WTC11 (cell line): ENCODE data around the gene LAMA2. TPM values are rescaled to one million over a fixed set of nuclear protein-coding genes. Genes with fewer than 3 reads are reported as not detected.

ENCODE experiments used
- ATAC-seq: fragments of 200-7000 bp; cut with Tn5 transposase; 2 replicates; pipeline ENCODE4 v1.10.0; 2021; ENCODE audit warnings: mild to moderate bottlenecking, moderate library complexity
- CTCF ChIA-PET: fragments of 300-600 bp; sonication (Branson Sonifier 250); formaldehyde crosslinking; loops from one replicate; lab custom pipeline; 2021; ENCODE audit warnings: antibody characterized with exemption; lab: Charles Lee
- POLR2A ChIA-PET: fragments of 350-600 bp; sonication (Branson Sonifier 250); formaldehyde crosslinking; loops from one replicate; lab custom pipeline; 2021; ENCODE audit warnings: antibody characterized with exemption; lab: Charles Lee
- DNase-seq: peaks from one replicate; pipeline ENCODE4 v3.0.0; 2021; ENCODE audit warnings: low spot score
- H3K27ac Mint-ChIP-seq: 2 replicates; pipeline ENCODE4 v1.8.0; 2021; ENCODE audit warnings: mixed read lengths
- H3K27me3 Mint-ChIP-seq: 2 replicates; pipeline ENCODE4 v1.8.0; 2021; ENCODE audit warnings: low read depth, mild to moderate bottlenecking, moderate library complexity, mixed read lengths
- H3K36me3 Mint-ChIP-seq: 2 replicates; pipeline ENCODE4 v1.8.0; 2021; ENCODE audit warnings: mixed read lengths
- H3K4me1 Mint-ChIP-seq: 2 replicates; pipeline ENCODE4 v1.8.0; 2022; ENCODE audit warnings: mixed read lengths
- H3K4me3 Mint-ChIP-seq: 2 replicates; pipeline ENCODE4 v1.8.0; 2021; ENCODE audit warnings: mild to moderate bottlenecking, moderate library complexity, mixed read lengths
- H3K9me3 Mint-ChIP-seq: 2 replicates; pipeline ENCODE4 v1.8.0; 2021; ENCODE audit warnings: mixed read lengths
- CBFB ChIP-seq: sonication (generic); formaldehyde crosslinking; IDR thresholded peaks from 2 replicates; pipeline ENCODE4 v1.8.1; 2022; ENCODE audit warnings: mild to moderate bottlenecking, low read depth, missing genetic modification reagents
- CREM ChIP-seq: sonication (generic); formaldehyde crosslinking; IDR thresholded peaks from 2 replicates; pipeline ENCODE4 v1.8.1; 2022; ENCODE audit warnings: mild to moderate bottlenecking, missing genetic modification reagents, moderate library complexity
- ELF4 ChIP-seq: sonication (generic); formaldehyde crosslinking; IDR thresholded peaks from 2 replicates; pipeline ENCODE4 v1.8.1; 2022; ENCODE audit warnings: low read depth, mild to moderate bottlenecking, moderate library complexity, missing genetic modification reagents
- EMX1 ChIP-seq: fragments of 250-450 bp; sonication (Bioruptor Pico); IDR thresholded peaks from 2 replicates; pipeline ENCODE4 v1.8.0; 2021; ENCODE audit warnings: mild to moderate bottlenecking
- FOXJ3 ChIP-seq: sonication (generic); formaldehyde crosslinking; IDR thresholded peaks from 2 replicates; pipeline ENCODE4 v1.9.0; 2021; ENCODE audit warnings: missing genetic modification reagents, mild to moderate bottlenecking, borderline replicate concordance
- MXD4 ChIP-seq: fragments of 250-450 bp; sonication (Bioruptor Pico); IDR thresholded peaks from 2 replicates; pipeline ENCODE4 v1.8.0; 2021; ENCODE audit warnings: mild to moderate bottlenecking, moderate library complexity, borderline replicate concordance
- RORB ChIP-seq: fragments of 250-450 bp; sonication (Bioruptor Pico); IDR thresholded peaks from 2 replicates; pipeline ENCODE4 v1.9.0; 2021; ENCODE audit warnings: mild to moderate bottlenecking
- SOX15 ChIP-seq: fragments of 250-450 bp; sonication (Bioruptor Pico); IDR thresholded peaks from 2 replicates; pipeline ENCODE4 v1.9.0; 2021; ENCODE audit warnings: mild to moderate bottlenecking
- TEAD1 ChIP-seq: sonication (generic); formaldehyde crosslinking; IDR thresholded peaks from 2 replicates; pipeline ENCODE4 v1.8.0; 2022; ENCODE audit warnings: mild to moderate bottlenecking, missing genetic modification reagents
- ZNF121 ChIP-seq: sonication (generic); formaldehyde crosslinking; IDR thresholded peaks from 2 replicates; pipeline ENCODE4 v1.8.0; 2023; ENCODE audit warnings: missing genetic modification reagents
- ZNF232 ChIP-seq: sonication (generic); formaldehyde crosslinking; IDR thresholded peaks from 2 replicates; pipeline ENCODE4 v1.8.0; 2022; ENCODE audit warnings: mild to moderate bottlenecking, missing genetic modification reagents
- ZNF263 ChIP-seq: sonication (generic); formaldehyde crosslinking; IDR thresholded peaks from 2 replicates; pipeline ENCODE4 v1.8.1; 2022; ENCODE audit warnings: low read depth, mild to moderate bottlenecking, moderate library complexity, missing genetic modification reagents
- total RNA-seq: library from RNA; stranded (reverse); gene quantifications from 3 replicates; pipeline ENCODE4 v1.2.3, GENCODE V29; 2021
- TF ChIP-seq, protein P1 (sequence below): sonication (generic); formaldehyde crosslinking; IDR thresholded peaks from 2 replicates; pipeline ENCODE4 v1.8.0; 2023; ENCODE audit warnings: missing genetic modification reagents, mild to moderate bottlenecking, borderline replicate concordance
- TF ChIP-seq, protein P2 (sequence below): sonication (generic); formaldehyde crosslinking; IDR thresholded peaks from 2 replicates; pipeline ENCODE4 v1.8.0; 2022; ENCODE audit warnings: missing genetic modification reagents
- TF ChIP-seq, protein P3 (sequence below): sonication (generic); formaldehyde crosslinking; IDR thresholded peaks from 2 replicates; pipeline ENCODE4 v1.8.1; 2023; ENCODE audit warnings: mild to moderate bottlenecking, missing genetic modification reagents, borderline replicate concordance
- TF ChIP-seq, protein P4 (sequence below): sonication (generic); formaldehyde crosslinking; IDR thresholded peaks from 2 replicates; pipeline ENCODE4 v1.8.1; 2023; ENCODE audit warnings: mild to moderate bottlenecking, moderate library complexity, missing genetic modification reagents
- TF ChIP-seq, protein P5 (sequence below): sonication (generic); formaldehyde crosslinking; IDR thresholded peaks from 2 replicates; pipeline ENCODE4 v1.8.0; 2023; ENCODE audit warnings: missing genetic modification reagents
- TF ChIP-seq, protein P6 (sequence below): sonication (generic); formaldehyde crosslinking; conservative IDR thresholded peaks from 2 replicates; pipeline ENCODE4 v1.8.1; 2022; ENCODE audit warnings: mild to moderate bottlenecking, missing genetic modification reagents

Gene LAMA2
- total RNA-seq, 1 experiment from 2014 or later: 6.6 TPM

DNA sequence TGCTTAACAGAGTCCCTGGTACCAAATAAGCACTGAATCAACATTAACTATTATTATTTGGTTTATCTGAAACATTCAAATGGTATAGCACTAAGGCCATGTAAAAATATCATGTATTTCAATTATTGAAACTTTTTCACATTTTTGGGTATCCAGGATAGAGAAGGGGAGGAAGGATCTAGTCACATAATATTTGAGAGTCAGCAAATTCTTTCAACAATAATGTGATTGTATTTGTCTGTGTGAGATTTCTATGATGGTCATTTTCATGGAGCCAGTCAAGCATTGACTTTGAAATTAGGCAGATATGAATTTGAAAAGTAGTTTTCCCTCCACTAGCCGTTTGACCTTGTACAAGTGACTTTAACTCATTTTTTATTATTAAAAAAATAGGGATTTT lies 67.9 kb downstream of the LAMA2 start (continued):
- TF ChIP-seq, protein P1, sequence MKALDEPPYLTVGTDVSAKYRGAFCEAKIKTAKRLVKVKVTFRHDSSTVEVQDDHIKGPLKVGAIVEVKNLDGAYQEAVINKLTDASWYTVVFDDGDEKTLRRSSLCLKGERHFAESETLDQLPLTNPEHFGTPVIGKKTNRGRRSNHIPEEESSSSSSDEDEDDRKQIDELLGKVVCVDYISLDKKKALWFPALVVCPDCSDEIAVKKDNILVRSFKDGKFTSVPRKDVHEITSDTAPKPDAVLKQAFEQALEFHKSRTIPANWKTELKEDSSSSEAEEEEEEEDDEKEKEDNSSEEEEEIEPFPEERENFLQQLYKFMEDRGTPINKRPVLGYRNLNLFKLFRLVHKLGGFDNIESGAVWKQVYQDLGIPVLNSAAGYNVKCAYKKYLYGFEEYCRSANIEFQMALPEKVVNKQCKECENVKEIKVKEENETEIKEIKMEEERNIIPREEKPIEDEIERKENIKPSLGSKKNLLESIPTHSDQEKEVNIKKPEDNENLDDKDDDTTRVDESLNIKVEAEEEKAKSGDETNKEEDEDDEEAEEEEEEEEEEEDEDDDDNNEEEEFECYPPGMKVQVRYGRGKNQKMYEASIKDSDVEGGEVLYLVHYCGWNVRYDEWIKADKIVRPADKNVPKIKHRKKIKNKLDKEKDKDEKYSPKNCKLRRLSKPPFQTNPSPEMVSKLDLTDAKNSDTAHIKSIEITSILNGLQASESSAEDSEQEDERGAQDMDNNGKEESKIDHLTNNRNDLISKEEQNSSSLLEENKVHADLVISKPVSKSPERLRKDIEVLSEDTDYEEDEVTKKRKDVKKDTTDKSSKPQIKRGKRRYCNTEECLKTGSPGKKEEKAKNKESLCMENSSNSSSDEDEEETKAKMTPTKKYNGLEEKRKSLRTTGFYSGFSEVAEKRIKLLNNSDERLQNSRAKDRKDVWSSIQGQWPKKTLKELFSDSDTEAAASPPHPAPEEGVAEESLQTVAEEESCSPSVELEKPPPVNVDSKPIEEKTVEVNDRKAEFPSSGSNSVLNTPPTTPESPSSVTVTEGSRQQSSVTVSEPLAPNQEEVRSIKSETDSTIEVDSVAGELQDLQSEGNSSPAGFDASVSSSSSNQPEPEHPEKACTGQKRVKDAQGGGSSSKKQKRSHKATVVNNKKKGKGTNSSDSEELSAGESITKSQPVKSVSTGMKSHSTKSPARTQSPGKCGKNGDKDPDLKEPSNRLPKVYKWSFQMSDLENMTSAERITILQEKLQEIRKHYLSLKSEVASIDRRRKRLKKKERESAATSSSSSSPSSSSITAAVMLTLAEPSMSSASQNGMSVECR (CRISPR knock-in tag): no peak
- TF ChIP-seq, protein P2, sequence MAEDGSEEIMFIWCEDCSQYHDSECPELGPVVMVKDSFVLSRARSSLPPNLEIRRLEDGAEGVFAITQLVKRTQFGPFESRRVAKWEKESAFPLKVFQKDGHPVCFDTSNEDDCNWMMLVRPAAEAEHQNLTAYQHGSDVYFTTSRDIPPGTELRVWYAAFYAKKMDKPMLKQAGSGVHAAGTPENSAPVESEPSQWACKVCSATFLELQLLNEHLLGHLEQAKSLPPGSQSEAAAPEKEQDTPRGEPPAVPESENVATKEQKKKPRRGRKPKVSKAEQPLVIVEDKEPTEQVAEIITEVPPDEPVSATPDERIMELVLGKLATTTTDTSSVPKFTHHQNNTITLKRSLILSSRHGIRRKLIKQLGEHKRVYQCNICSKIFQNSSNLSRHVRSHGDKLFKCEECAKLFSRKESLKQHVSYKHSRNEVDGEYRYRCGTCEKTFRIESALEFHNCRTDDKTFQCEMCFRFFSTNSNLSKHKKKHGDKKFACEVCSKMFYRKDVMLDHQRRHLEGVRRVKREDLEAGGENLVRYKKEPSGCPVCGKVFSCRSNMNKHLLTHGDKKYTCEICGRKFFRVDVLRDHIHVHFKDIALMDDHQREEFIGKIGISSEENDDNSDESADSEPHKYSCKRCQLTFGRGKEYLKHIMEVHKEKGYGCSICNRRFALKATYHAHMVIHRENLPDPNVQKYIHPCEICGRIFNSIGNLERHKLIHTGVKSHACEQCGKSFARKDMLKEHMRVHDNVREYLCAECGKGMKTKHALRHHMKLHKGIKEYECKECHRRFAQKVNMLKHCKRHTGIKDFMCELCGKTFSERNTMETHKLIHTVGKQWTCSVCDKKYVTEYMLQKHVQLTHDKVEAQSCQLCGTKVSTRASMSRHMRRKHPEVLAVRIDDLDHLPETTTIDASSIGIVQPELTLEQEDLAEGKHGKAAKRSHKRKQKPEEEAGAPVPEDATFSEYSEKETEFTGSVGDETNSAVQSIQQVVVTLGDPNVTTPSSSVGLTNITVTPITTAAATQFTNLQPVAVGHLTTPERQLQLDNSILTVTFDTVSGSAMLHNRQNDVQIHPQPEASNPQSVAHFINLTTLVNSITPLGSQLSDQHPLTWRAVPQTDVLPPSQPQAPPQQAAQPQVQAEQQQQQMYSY (CRISPR knock-in tag): no peak

DNA sequence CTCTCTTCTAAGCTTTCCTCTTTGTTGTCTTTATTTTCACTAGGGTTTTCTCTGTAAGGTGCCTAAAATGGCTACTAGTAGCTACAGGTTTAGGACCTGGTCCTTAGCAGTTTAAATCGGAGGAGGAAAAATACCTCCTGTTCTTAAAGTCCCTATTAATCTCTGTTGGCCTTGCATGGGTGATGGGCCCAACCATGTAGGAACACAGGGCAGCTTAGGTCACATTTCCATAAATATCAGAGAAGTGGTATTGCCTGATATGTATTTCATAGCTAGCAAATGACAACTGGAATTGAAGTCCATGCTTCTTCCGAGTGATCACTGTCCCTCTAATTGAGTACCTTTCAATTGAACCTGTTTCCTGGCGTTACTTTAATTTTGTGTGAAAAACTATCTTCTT lies 70.0 kb downstream of the LAMA2 start:
- H3K27me3 Mint-ChIP-seq: no peaks in the 10 kb centered on the region
- ChIA-PET POLR2A (no interaction called here), CTCF (interaction anchor here (0.6 kb wide), 1 partner anchor 380 kb away, joined by 7 read pairs; no protein-coding TSS in a partner anchor)
- H3K4me3 Mint-ChIP-seq: no peak overlapping the region
- H3K36me3 Mint-ChIP-seq: no peaks in the 10 kb centered on the region
- ATAC-seq: no peak
- peaks cover 3% of the 10 kb centered on the region; the same call in 1 of the 2 replicates for H3K9me3 Mint-ChIP-seq
- DNase-seq: no peak
- no peak overlapping the region; the same call in 1 of the 2 replicates for H3K27ac Mint-ChIP-seq
- peaks cover 34% of the 10 kb centered on the region for H3K4me1 Mint-ChIP-seq
- no peak for TF ChIP-seq CBFB (CRISPR knock-in tag)
- no peak for TF ChIP-seq CREM (CRISPR knock-in tag)
- TF ChIP-seq ELF4 (CRISPR knock-in tag): no peak
- TF ChIP-seq ZNF263: no peak
- TF ChIP-seq, protein P3, sequence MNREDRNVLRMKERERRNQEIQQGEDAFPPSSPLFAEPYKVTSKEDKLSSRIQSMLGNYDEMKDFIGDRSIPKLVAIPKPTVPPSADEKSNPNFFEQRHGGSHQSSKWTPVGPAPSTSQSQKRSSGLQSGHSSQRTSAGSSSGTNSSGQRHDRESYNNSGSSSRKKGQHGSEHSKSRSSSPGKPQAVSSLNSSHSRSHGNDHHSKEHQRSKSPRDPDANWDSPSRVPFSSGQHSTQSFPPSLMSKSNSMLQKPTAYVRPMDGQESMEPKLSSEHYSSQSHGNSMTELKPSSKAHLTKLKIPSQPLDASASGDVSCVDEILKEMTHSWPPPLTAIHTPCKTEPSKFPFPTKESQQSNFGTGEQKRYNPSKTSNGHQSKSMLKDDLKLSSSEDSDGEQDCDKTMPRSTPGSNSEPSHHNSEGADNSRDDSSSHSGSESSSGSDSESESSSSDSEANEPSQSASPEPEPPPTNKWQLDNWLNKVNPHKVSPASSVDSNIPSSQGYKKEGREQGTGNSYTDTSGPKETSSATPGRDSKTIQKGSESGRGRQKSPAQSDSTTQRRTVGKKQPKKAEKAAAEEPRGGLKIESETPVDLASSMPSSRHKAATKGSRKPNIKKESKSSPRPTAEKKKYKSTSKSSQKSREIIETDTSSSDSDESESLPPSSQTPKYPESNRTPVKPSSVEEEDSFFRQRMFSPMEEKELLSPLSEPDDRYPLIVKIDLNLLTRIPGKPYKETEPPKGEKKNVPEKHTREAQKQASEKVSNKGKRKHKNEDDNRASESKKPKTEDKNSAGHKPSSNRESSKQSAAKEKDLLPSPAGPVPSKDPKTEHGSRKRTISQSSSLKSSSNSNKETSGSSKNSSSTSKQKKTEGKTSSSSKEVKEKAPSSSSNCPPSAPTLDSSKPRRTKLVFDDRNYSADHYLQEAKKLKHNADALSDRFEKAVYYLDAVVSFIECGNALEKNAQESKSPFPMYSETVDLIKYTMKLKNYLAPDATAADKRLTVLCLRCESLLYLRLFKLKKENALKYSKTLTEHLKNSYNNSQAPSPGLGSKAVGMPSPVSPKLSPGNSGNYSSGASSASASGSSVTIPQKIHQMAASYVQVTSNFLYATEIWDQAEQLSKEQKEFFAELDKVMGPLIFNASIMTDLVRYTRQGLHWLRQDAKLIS (CRISPR knock-in tag): no peak
- TF ChIP-seq, protein P4, sequence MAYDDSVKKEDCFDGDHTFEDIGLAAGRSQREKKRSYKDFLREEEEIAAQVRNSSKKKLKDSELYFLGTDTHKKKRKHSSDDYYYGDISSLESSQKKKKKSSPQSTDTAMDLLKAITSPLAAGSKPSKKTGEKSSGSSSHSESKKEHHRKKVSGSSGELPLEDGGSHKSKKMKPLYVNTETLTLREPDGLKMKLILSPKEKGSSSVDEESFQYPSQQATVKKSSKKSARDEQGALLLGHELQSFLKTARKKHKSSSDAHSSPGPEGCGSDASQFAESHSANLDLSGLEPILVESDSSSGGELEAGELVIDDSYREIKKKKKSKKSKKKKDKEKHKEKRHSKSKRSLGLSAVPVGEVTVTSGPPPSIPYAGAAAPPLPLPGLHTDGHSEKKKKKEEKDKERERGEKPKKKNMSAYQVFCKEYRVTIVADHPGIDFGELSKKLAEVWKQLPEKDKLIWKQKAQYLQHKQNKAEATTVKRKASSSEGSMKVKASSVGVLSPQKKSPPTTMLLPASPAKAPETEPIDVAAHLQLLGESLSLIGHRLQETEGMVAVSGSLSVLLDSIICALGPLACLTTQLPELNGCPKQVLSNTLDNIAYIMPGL: no peak
- no peak for TF ChIP-seq FOXJ3 (CRISPR knock-in tag)
- TF ChIP-seq, protein P5, sequence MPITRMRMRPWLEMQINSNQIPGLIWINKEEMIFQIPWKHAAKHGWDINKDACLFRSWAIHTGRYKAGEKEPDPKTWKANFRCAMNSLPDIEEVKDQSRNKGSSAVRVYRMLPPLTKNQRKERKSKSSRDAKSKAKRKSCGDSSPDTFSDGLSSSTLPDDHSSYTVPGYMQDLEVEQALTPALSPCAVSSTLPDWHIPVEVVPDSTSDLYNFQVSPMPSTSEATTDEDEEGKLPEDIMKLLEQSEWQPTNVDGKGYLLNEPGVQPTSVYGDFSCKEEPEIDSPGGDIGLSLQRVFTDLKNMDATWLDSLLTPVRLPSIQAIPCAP (CRISPR knock-in tag): no peak
- no peak for TF ChIP-seq TEAD1 (CRISPR knock-in tag)
- TF ChIP-seq, protein P6, sequence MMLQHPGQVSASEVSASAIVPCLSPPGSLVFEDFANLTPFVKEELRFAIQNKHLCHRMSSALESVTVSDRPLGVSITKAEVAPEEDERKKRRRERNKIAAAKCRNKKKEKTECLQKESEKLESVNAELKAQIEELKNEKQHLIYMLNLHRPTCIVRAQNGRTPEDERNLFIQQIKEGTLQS (CRISPR knock-in tag): no peak
- no peak for TF ChIP-seq ZNF232 (CRISPR knock-in tag)
- TF ChIP-seq, protein P2 (CRISPR knock-in tag): no peak
- TF ChIP-seq SOX15: no peak
- TF ChIP-seq ZNF121 (CRISPR knock-in tag): no peak
- TF ChIP-seq MXD4 (CRISPR knock-in tag): no peak
- no peak for TF ChIP-seq EMX1 (CRISPR knock-in tag)
- no peak for TF ChIP-seq RORB (CRISPR knock-in tag)
